A549 (cell line): ENCODE measurements around the gene HOGA1. TPM values are rescaled to one million over a fixed set of nuclear protein-coding genes. Genes with fewer than 3 reads are reported as not detected.

Source experiments
- ATAC-seq, 2 experiments: fragments of 200-7000 bp in 1 of 2; fragments of >200 bp in 1 of 2; cut with Nextera tagmentation in 1 of 2; cut with Tn5 transposase in 1 of 2; 3 replicates each; pipeline versions ENCODE4 v1.8.0 to v1.9.1; 2018 to 2020; ENCODE audit warnings: mild to moderate bottlenecking in 1 of 2, moderate library complexity in 1 of 2
- CTCF ChIA-PET: fragments of 300-600 bp; sonication (Branson Sonifier 250); formaldehyde crosslinking; extraction: SDS; loops from one replicate; lab custom pipeline; 2021; ENCODE audit warnings: antibody characterized with exemption, inconsistent platforms; lab: Yijun Ruan, JAX
- POLR2A ChIA-PET: fragments of 350-600 bp; formaldehyde crosslinking; extraction: SDS; loops from one replicate; lab custom pipeline; 2021; ENCODE audit warnings: antibody characterized with exemption, inconsistent platforms; lab: Yijun Ruan, JAX
- DNase-seq, 2 experiments: peaks; one replicate each; pipeline versions ENCODE4 v3.0.0 to v3.0.0-alpha.2; 2011 to 2016; ENCODE audit warnings: low read depth in 1 of 2, low spot score in 1 of 2
- FAIRE-seq: peaks from 2 replicates; lab custom pipeline; 2011; peaks lifted over from hg19 to GRCh38; lab: Jason Lieb, UNC
- H3K27ac ChIP-seq, 2 experiments: fragments of >200 bp; sonication (Bioruptor Twin); formaldehyde crosslinking; 3 replicates each; pipeline ENCODE4 v1.5.1; 2016 to 2017
- H3K4me1 ChIP-seq: fragments of >200 bp; sonication (Bioruptor Twin); formaldehyde crosslinking; 3 replicates; pipeline ENCODE4 v1.6.1; 2016
- H3K4me2 ChIP-seq: fragments of >200 bp; sonication (Bioruptor Twin); formaldehyde crosslinking; 3 replicates; pipeline ENCODE4 v1.6.1; 2016
- H3K4me3 ChIP-seq: fragments of >200 bp; sonication (Bioruptor Twin); formaldehyde crosslinking; 3 replicates; pipeline ENCODE4 v1.5.1; 2016
- H3K9me3 ChIP-seq: fragments of >200 bp; sonication (Bioruptor Twin); formaldehyde crosslinking; 3 replicates; pipeline ENCODE4 v1.6.1; 2016
- CBX2 ChIP-seq: fragments of 200-600 bp; sonication (generic); IDR thresholded peaks from 2 replicates; pipeline ENCODE4 v1.6.1; 2016; ENCODE audit warnings: low read depth, mild to moderate bottlenecking, borderline replicate concordance
- CEBPB ChIP-seq, 2 experiments: fragments of >200 bp in 1 of 2; sonication (Bioruptor Twin) in 1 of 2; formaldehyde crosslinking in 1 of 2; IDR thresholded peaks; 2 replicates each; pipeline ENCODE4 v1.6.1; 2012 to 2016
- EHF ChIP-seq: fragments of 250-450 bp; sonication (Bioruptor Pico); IDR thresholded peaks from 2 replicates; pipeline ENCODE4 v1.5.0; 2020; ENCODE audit warnings: mild to moderate bottlenecking
- EP300 ChIP-seq, 2 experiments: fragments of >200 bp; sonication (Bioruptor Twin); formaldehyde crosslinking; IDR thresholded peaks; 2 replicates in 1 of 2; 3 replicates in 1 of 2; pipeline ENCODE4 v1.6.1; 2016 to 2017
- FOSB ChIP-seq: fragments of 250-450 bp; sonication (Bioruptor Pico); IDR thresholded peaks from 2 replicates; pipeline ENCODE4 v1.5.0; 2020; ENCODE audit warnings: mild to moderate bottlenecking, moderate library complexity
- FOSL2 ChIP-seq, 2 experiments: fragments of 450-650 bp in 1 of 2; fragments of >200 bp in 1 of 2; sonication (Bioruptor Twin) in 1 of 2; formaldehyde crosslinking; IDR thresholded peaks; 2 replicates each; pipeline versions ENCODE4 v1.5.0 to v1.6.1; 2016 to 2020; ENCODE audit warnings: mild to moderate bottlenecking in 1 of 2, moderate library complexity in 1 of 2
- HDAC2 ChIP-seq: fragments of 200-600 bp; sonication (generic); IDR thresholded peaks from 2 replicates; pipeline ENCODE4 v1.6.1; 2016
- HES2 ChIP-seq: fragments of >200 bp; sonication (Bioruptor Twin); formaldehyde crosslinking; IDR thresholded peaks from 2 replicates; pipeline ENCODE4 v1.6.1; 2016
- HOXA7 ChIP-seq: fragments of 250-450 bp; sonication (Bioruptor Pico); IDR thresholded peaks from 2 replicates; pipeline ENCODE4 v1.5.0; 2020; ENCODE audit warnings: mild to moderate bottlenecking, moderate library complexity
- JUNB ChIP-seq: fragments of >200 bp; sonication (Bioruptor Twin); formaldehyde crosslinking; IDR thresholded peaks from 2 replicates; pipeline ENCODE4 v1.6.1; 2016
- KDM1A ChIP-seq: fragments of 200-600 bp; sonication (generic); IDR thresholded peaks from 2 replicates; pipeline ENCODE4 v1.6.1; 2016; ENCODE audit warnings: low read depth, mild to moderate bottlenecking
- KDM5A ChIP-seq: fragments of 200-600 bp; sonication (generic); IDR thresholded peaks from 2 replicates; pipeline ENCODE4 v1.6.1; 2016; ENCODE audit warnings: antibody characterized with exemption, mild to moderate bottlenecking
- MAFK ChIP-seq: fragments of 450-650 bp; IDR thresholded peaks from 2 replicates; pipeline ENCODE4 v1.6.1; 2014; ENCODE audit not compliant: partially characterized antibody
- NFE2L2 ChIP-seq: fragments of 150-350 bp; conservative IDR thresholded peaks from 2 replicates; pipeline ENCODE4 v1.6.1; 2014; ENCODE audit warnings: low read length
- NPAS2 ChIP-seq: fragments of 250-450 bp; sonication (Bioruptor Pico); IDR thresholded peaks from 2 replicates; pipeline ENCODE4 v1.8.0; 2022; ENCODE audit warnings: mild to moderate bottlenecking, moderate library complexity, borderline replicate concordance
- POLR2A ChIP-seq: IDR thresholded peaks from 2 replicates; pipeline ENCODE4 v1.6.1; 2012; ENCODE audit warnings: mild to moderate bottlenecking, low read length
- POLR2AphosphoS2 ChIP-seq: conservative IDR thresholded peaks from 2 replicates; pipeline ENCODE4 v1.6.1; 2012; ENCODE audit warnings: low read length, improper control_type of control experiment, inconsistent platforms
- RAD21 ChIP-seq, 2 experiments: fragments of >200 bp in 1 of 2; sonication (Bioruptor Twin) in 1 of 2; formaldehyde crosslinking in 1 of 2; IDR thresholded peaks in 1 of 2; conservative IDR thresholded peaks in 1 of 2; 2 replicates in 1 of 2; 3 replicates in 1 of 2; pipeline ENCODE4 v1.6.1; 2012 to 2018; ENCODE audit warnings: inconsistent platforms in 1 of 2
- RFX5 ChIP-seq: fragments of 450-650 bp; IDR thresholded peaks from 2 replicates; pipeline ENCODE4 v1.7.1; 2014; ENCODE audit warnings: antibody characterized with exemption, mild to moderate bottlenecking, moderate library complexity
- RNF2 ChIP-seq: fragments of 200-600 bp; sonication (generic); IDR thresholded peaks from 2 replicates; pipeline ENCODE4 v1.6.1; 2016; ENCODE audit warnings: low read depth, mild to moderate bottlenecking, antibody characterized with exemption, moderate library complexity, borderline replicate concordance
- SREBF2 ChIP-seq: fragments of 450-650 bp; IDR thresholded peaks from 2 replicates; pipeline ENCODE4 v1.6.1; 2014; ENCODE audit warnings: mild to moderate bottlenecking, moderate library complexity
- TP53 ChIP-seq: fragments of 250-450 bp; sonication (Bioruptor Pico); IDR thresholded peaks from 2 replicates; pipeline ENCODE4 v1.5.0; 2021; ENCODE audit warnings: mild to moderate bottlenecking, moderate library complexity
- ZFP36 ChIP-seq: fragments of 450-650 bp; IDR thresholded peaks from 2 replicates; pipeline ENCODE4 v1.6.1; 2014; ENCODE audit warnings: borderline replicate concordance; ENCODE audit not compliant: partially characterized antibody
- ZNF302 ChIP-seq: fragments of 250-450 bp; sonication (Bioruptor Pico); IDR thresholded peaks from 2 replicates; pipeline ENCODE4 v1.9.0; 2021; ENCODE audit warnings: inconsistent platforms, mild to moderate bottlenecking, moderate library complexity
- ZSCAN20 ChIP-seq: fragments of 250-450 bp; sonication (Bioruptor Pico); IDR thresholded peaks from 2 replicates; pipeline ENCODE4 v1.8.0; 2022; ENCODE audit warnings: mild to moderate bottlenecking, moderate library complexity
- WGBS: methylation state at CpG from one replicate; pipeline ENCODE4 v1.1.6; 2017; ENCODE audit errors: missing lambda C conversion rate; 5-methylcytosine and 5-hydroxymethylcytosine counted together
- polyA plus RNA-seq, 4 experiments: library from polyadenylated mRNA; depleted of rRNA in 3 of 4; stranded (reverse); fragments of >200 nt; fragmentation: RNase III in 1 of 4; extraction: RNeasy Plus Mini Kit Qiagen cat#74134 plus additional on column Dnase treatment in 1 of 4; gene quantifications; 2 replicates in 3 of 4; 3 replicates in 1 of 4; pipeline ENCODE4 v1.2.3, GENCODE V29; 2011 to 2017
- TF ChIP-seq, protein P1 (sequence below): fragments of >200 bp; sonication (Bioruptor Twin); formaldehyde crosslinking; IDR thresholded peaks from 3 replicates; pipeline ENCODE4 v1.6.1; 2016
- TF ChIP-seq, protein P2 (sequence below): fragments of 200-600 bp; sonication (generic); IDR thresholded peaks from 2 replicates; pipeline ENCODE4 v1.6.1; 2016; ENCODE audit warnings: antibody characterized with exemption, mild to moderate bottlenecking, moderate library complexity
- TF ChIP-seq, protein P3 (sequence below): fragments of 450-650 bp; IDR thresholded peaks from 2 replicates; pipeline ENCODE4 v1.6.1; 2014; ENCODE audit warnings: antibody characterized with exemption
- TF ChIP-seq, protein P4 (sequence below): fragments of 250-450 bp; sonication (Bioruptor Pico); IDR thresholded peaks from 2 replicates; pipeline ENCODE4 v1.5.0; 2020; ENCODE audit warnings: low read depth, mild to moderate bottlenecking, moderate library complexity

Gene HOGA1
- polyA plus RNA-seq, 2 of the 4 experiments (the other 2 are of a cell fraction): 2.0 to 3.1 TPM

GRCh38 chr10:97651773-97652172 lies 67.6 kb downstream of the HOGA1 start:
- no peak overlapping the region for H3K4me3 ChIP-seq
- H3K9me3 ChIP-seq: no peaks in the 10 kb centered on the region
- ATAC-seq: no peak
- WGBS: 26% methylated on average over 3 of the region's 3 CpGs
- DNase-seq: peak in 1 of 2 experiments; percentile 43
- TF ChIP-seq EHF (CRISPR knock-in tag) (no peak), CEBPB (IDR thresholded peaks at IDR 0.05) (no peak), TP53 (CRISPR knock-in tag) (no peak), HOXA7 (CRISPR knock-in tag) (no peak), KDM1A (no peak), SREBF2 (no peak), NFE2L2 (no peak), JUNB (0 out of 2 replicates have a peak, but pooled peaks have one; percentile 13), POLR2AphosphoS2 (no peak), FOSL2 (IDR thresholded peaks at IDR 0.05) (no peak), FOSL2 (CRISPR knock-in tag; IDR thresholded peaks at IDR 0.05) (peak; percentile 4; the same call in 1 of the 2 replicates), NPAS2 (CRISPR knock-in tag) (no peak), RNF2 (no peak), ZNF302 (CRISPR knock-in tag) (no peak), ZSCAN20 (CRISPR knock-in tag) (no peak), CBX2 (no peak), ZFP36 (no peak), EP300 (IDR thresholded peaks at IDR 0.05) (no peak), KDM5A (no peak), MAFK (peak; percentile 65), HDAC2 (no peak)
- TF ChIP-seq, protein P1, sequence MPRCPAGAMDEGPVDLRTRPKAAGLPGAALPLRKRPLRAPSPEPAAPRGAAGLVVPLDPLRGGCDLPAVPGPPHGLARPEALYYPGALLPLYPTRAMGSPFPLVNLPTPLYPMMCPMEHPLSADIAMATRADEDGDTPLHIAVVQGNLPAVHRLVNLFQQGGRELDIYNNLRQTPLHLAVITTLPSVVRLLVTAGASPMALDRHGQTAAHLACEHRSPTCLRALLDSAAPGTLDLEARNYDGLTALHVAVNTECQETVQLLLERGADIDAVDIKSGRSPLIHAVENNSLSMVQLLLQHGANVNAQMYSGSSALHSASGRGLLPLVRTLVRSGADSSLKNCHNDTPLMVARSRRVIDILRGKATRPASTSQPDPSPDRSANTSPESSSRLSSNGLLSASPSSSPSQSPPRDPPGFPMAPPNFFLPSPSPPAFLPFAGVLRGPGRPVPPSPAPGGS: no peak
- TF ChIP-seq, all 56 proteins: peak for 3
- no peak for FAIRE-seq
- peak overlapping the region; percentile 88 to 91 for H3K27ac ChIP-seq
- ChIA-PET CTCF (no interaction called here), POLR2A (no interaction called here)
- H3K4me1 ChIP-seq: peaks cover 58% of the 10 kb centered on the region
- H3K4me2 ChIP-seq: peak overlapping the region; percentile 30

DNA sequence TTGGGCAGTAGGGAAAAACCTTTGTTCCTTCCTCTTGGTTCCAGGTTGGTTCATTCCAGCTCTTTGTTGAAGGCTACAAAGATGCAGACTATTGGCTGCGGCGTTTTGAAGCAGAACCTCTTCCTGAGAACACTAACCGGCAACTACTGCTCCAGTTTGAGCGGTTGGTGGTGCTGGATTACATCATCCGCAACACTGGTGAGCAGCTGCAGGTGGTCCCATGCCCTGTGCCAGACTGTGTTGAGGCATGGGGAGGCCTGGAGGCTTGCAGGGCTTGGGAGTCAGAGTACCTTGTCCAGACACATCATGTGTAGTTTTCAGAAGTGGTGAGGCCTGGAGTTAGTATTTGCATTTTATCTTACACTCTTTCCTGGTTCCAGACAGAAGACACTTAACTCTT lies 72.6 kb downstream of the HOGA1 start:
- no peak overlapping the region for H3K4me3 ChIP-seq
- no peak overlapping the region for H3K27ac ChIP-seq
- ATAC-seq (peak; percentile 27 to 43; a peak in 3 of 6 replicates), FAIRE-seq (no peak), DNase-seq (no peak)
- no peak overlapping the region for H3K4me2 ChIP-seq
- POLR2A ChIA-PET: no interaction called here
- TF ChIP-seq POLR2A (no peak), FOSB (CRISPR knock-in tag) (no peak), KDM5A (no peak), NPAS2 (CRISPR knock-in tag) (no peak), HES2 (no peak), ZSCAN20 (CRISPR knock-in tag) (no peak), RFX5 (no peak), TP53 (CRISPR knock-in tag) (no peak), RAD21 (conservative IDR thresholded peaks at IDR 0.05 in 1 of 2, IDR thresholded peaks at IDR 0.05 in 1 of 2) (no peak)
- TF ChIP-seq, protein P2, sequence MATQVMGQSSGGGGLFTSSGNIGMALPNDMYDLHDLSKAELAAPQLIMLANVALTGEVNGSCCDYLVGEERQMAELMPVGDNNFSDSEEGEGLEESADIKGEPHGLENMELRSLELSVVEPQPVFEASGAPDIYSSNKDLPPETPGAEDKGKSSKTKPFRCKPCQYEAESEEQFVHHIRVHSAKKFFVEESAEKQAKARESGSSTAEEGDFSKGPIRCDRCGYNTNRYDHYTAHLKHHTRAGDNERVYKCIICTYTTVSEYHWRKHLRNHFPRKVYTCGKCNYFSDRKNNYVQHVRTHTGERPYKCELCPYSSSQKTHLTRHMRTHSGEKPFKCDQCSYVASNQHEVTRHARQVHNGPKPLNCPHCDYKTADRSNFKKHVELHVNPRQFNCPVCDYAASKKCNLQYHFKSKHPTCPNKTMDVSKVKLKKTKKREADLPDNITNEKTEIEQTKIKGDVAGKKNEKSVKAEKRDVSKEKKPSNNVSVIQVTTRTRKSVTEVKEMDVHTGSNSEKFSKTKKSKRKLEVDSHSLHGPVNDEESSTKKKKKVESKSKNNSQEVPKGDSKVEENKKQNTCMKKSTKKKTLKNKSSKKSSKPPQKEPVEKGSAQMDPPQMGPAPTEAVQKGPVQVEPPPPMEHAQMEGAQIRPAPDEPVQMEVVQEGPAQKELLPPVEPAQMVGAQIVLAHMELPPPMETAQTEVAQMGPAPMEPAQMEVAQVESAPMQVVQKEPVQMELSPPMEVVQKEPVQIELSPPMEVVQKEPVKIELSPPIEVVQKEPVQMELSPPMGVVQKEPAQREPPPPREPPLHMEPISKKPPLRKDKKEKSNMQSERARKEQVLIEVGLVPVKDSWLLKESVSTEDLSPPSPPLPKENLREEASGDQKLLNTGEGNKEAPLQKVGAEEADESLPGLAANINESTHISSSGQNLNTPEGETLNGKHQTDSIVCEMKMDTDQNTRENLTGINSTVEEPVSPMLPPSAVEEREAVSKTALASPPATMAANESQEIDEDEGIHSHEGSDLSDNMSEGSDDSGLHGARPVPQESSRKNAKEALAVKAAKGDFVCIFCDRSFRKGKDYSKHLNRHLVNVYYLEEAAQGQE: no peak
- TF ChIP-seq, protein P3, sequence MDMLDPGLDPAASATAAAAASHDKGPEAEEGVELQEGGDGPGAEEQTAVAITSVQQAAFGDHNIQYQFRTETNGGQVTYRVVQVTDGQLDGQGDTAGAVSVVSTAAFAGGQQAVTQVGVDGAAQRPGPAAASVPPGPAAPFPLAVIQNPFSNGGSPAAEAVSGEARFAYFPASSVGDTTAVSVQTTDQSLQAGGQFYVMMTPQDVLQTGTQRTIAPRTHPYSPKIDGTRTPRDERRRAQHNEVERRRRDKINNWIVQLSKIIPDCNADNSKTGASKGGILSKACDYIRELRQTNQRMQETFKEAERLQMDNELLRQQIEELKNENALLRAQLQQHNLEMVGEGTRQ: no peak
- TF ChIP-seq, protein P4, sequence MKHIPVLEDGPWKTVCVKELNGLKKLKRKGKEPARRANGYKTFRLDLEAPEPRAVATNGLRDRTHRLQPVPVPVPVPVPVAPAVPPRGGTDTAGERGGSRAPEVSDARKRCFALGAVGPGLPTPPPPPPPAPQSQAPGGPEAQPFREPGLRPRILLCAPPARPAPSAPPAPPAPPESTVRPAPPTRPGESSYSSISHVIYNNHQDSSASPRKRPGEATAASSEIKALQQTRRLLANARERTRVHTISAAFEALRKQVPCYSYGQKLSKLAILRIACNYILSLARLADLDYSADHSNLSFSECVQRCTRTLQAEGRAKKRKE (CRISPR knock-in tag): no peak
- no peaks in the 10 kb centered on the region for H3K9me3 ChIP-seq
- WGBS: 95% methylated on average over 5 of the region's 5 CpGs
- CTCF ChIA-PET: interaction anchor here (1.3 to 37.6 kb wide), 2 partner anchors 22 to 62 kb away, joined by 6 to 1127 read pairs; partner anchors contain the start of genes MARVELD1 and ZFYVE27
- peaks cover 12% of the 10 kb centered on the region for H3K4me1 ChIP-seq
